Measurements from ENCODE around the gene DENND2D. TPM values are rescaled to one million over a fixed set of nuclear protein-coding genes. Genes with fewer than 3 reads are reported as not detected.

The DENND2D gene
- total and polyA plus RNA-seq, 2 donors (not counting 1 experiment from before 2014, with no cell fraction given), result 48.0 to 111 TPM

GRCh38 chr1:111221633-111222291, 21.3 kb upstream of the DENND2D start:
- Histone ChIP-seq H3K4me3 (ENCODE audit: control extremely low read depth in 1 of 5, extremely low read depth in 1 of 5, insufficient read depth in 1 of 5, low read depth in 2 of 5, low read length in 4 of 5) (peak overlapping the region in 3 of 5 experiments; percentile 3 to 41 (median 26)), H3K4me1 (ENCODE audit: control insufficient read depth in 2 of 2, insufficient read depth in 2 of 2, low read length in 2 of 2) (peaks cover 87% of the 10 kb centered on the region in 2 donors), H3K9ac (ENCODE audit: low read length) (peak overlapping the region; percentile 31), H3K4me2 (replicated peaks; ENCODE audit: low read depth, low read length, poor library complexity, severe bottlenecking) (peak overlapping the region; percentile 58), H3K27ac (ENCODE audit: low read length in 2 of 2) (peak overlapping the region; percentile 46 to 92), H3K9me3 (ENCODE audit: control extremely low read depth in 1 of 3, control insufficient read depth in 2 of 3, insufficient read depth in 1 of 3, low read length in 2 of 3) (no peaks in the 10 kb centered on the region), H4K20me1 (ENCODE audit: control insufficient read depth, insufficient read depth, low read length, poor library complexity, severe bottlenecking) (no peaks in the 10 kb centered on the region), H3K79me2 (ENCODE audit: control insufficient read depth, insufficient read depth, low read length) (no peaks in the 10 kb centered on the region), H3K27me3 (replicated peaks in 1 of 4; ENCODE audit: control extremely low read depth in 1 of 4, control insufficient read depth in 3 of 4, insufficient read depth in 4 of 4, low read length in 3 of 4) (no peaks in the 10 kb centered on the region), H3K36me3 (replicated peaks in 1 of 2; ENCODE audit: control extremely low read depth in 1 of 2, control insufficient read depth in 1 of 2, extremely low read depth in 1 of 2, insufficient read depth in 2 of 2, low read length in 1 of 2) (no peaks in the 10 kb centered on the region), H2AFZ (ENCODE audit: insufficient read depth, low read depth, low read length, poor library complexity, severe bottlenecking) (no peak overlapping the region)
- ATAC-seq (ENCODE audit: low read depth) (peak; percentile 13), DNase-seq (peak; percentile 77)
- Mint-ChIP-seq H3K4me1 (peaks cover 84% of the 10 kb centered on the region), H3K27me3 (no peaks in the 10 kb centered on the region), H3K4me3 (peak overlapping the region; percentile 72), H3K27ac (peak overlapping the region; percentile 91), H3K9me3 (ENCODE audit: insufficient read depth) (no peaks in the 10 kb centered on the region)
- CTCF ChIA-PET, result interaction anchor here (0.8 to 10.9 kb wide), 17 partner anchors 15 to 286 kb away, joined by 3 to 205 read pairs (median 6); partner anchors contain the start of genes CEPT1, DENND2D and DRAM2
- TF ChIP-seq EZH2 (IDR thresholded peaks at IDR 0.05; ENCODE audit: borderline replicate concordance, insufficient read depth, low read depth, low read length, poor library complexity, severe bottlenecking) (no peak), CTCF (IDR thresholded peaks at IDR 0.05) (no peak)
- 0% methylated on average over 1 of the region's 5 CpGs for WGBS (ENCODE audit: insufficient coverage)
- intact Hi-C loops (cut with micrococcal nuclease), result loop anchor here (1.0 to 10.0 kb wide), 10 partner anchors 7 to 543 kb away; partner anchors contain the start of genes CEPT1, DRAM2 and LRIF1
- POLR2A ChIA-PET, result interaction anchor here (0.7 to 8.3 kb wide), 3 partner anchors 13 to 227 kb away, joined by 3 to 138 read pairs (median 11); partner anchors contain the start of genes ATP5PB, DENND2D and WDR77

- peak overlapping the region; percentile 72 for H3K4me3 Mint-ChIP-seq
Observed at GRCh38 chr1:111221276-111221632, 20.8 kb upstream of the DENND2D start.

More at GRCh38 chr1:111221276-111221632, 20.8 kb upstream of the DENND2D start:
- peak overlapping the region; percentile 91 for H3K27ac Mint-ChIP-seq
- H3K9me3 Mint-ChIP-seq (ENCODE audit: insufficient read depth), result no peaks in the 10 kb centered on the region
- H3K9me3 ChIP-seq (ENCODE audit: control extremely low read depth in 1 of 3, control insufficient read depth in 2 of 3, insufficient read depth in 1 of 3, low read length in 2 of 3), result no peaks in the 10 kb centered on the region
- POLR2A ChIA-PET, result interaction anchor here (0.5 to 8.3 kb wide), 6 partner anchors 13 to 398 kb away, joined by 3 to 138 read pairs (median 5); partner anchors contain the start of genes ATP5PB, DENND2D and WDR77
- H3K4me3 ChIP-seq (ENCODE audit: control extremely low read depth in 1 of 5, extremely low read depth in 1 of 5, insufficient read depth in 1 of 5, low read depth in 2 of 5, low read length in 4 of 5), result peak overlapping the region in 2 of 5 experiments; percentile 3 to 41
- no peaks in the 10 kb centered on the region for H4K20me1 ChIP-seq (ENCODE audit: control insufficient read depth, insufficient read depth, low read length, poor library complexity, severe bottlenecking)
- no CpG with 5 or more reads among the region's 2 CpGs for WGBS (ENCODE audit: insufficient coverage)
- no peaks in the 10 kb centered on the region for H3K27me3 ChIP-seq (replicated peaks in 1 of 4; ENCODE audit: control extremely low read depth in 1 of 4, control insufficient read depth in 3 of 4, insufficient read depth in 4 of 4, low read length in 3 of 4)
- no peak for TF ChIP-seq EZH2 (IDR thresholded peaks at IDR 0.05; ENCODE audit: borderline replicate concordance, insufficient read depth, low read depth, low read length, poor library complexity, severe bottlenecking)
- no peak for TF ChIP-seq CTCF (IDR thresholded peaks at IDR 0.05)
- no peaks in the 10 kb centered on the region for H3K36me3 ChIP-seq (replicated peaks in 1 of 2; ENCODE audit: control extremely low read depth in 1 of 2, control insufficient read depth in 1 of 2, extremely low read depth in 1 of 2, insufficient read depth in 2 of 2, low read length in 1 of 2)
- intact Hi-C loops (cut with micrococcal nuclease), result loop anchor here (2.0 to 10.0 kb wide), 7 partner anchors 34 to 544 kb away; partner anchors contain the start of gene LRIF1
- H2AFZ ChIP-seq (ENCODE audit: insufficient read depth, low read depth, low read length, poor library complexity, severe bottlenecking), result no peak overlapping the region
- peaks cover 86% of the 10 kb centered on the region for H3K4me1 Mint-ChIP-seq
- no peaks in the 10 kb centered on the region for H3K79me2 ChIP-seq (ENCODE audit: control insufficient read depth, insufficient read depth, low read length)
- peak overlapping the region; percentile 58 for H3K4me2 ChIP-seq (replicated peaks; ENCODE audit: low read depth, low read length, poor library complexity, severe bottlenecking)
- ATAC-seq (ENCODE audit: low read depth) (no peak), DNase-seq (no peak)
- H3K27ac ChIP-seq (ENCODE audit: low read length in 2 of 2), result peak overlapping the region; percentile 46 to 92
- CTCF ChIA-PET, result interaction anchor here (0.8 to 10.9 kb wide), 19 partner anchors 14 to 286 kb away, joined by 3 to 205 read pairs (median 4); partner anchors contain the start of genes CEPT1, DENND2D and DRAM2
- no peaks in the 10 kb centered on the region for H3K27me3 Mint-ChIP-seq
- H3K4me1 ChIP-seq (ENCODE audit: control insufficient read depth in 2 of 2, insufficient read depth in 2 of 2, low read length in 2 of 2), result peaks cover 87% of the 10 kb centered on the region in 2 donors
- peak overlapping the region; percentile 31 for H3K9ac ChIP-seq (ENCODE audit: low read length)

All from B cell (primary cell).